ENCODE measurements around the gene PDGFRB. TPM values are rescaled to one million over a fixed set of nuclear protein-coding genes. Genes with fewer than 3 reads are reported as not detected.
A peak's percentile ranks its signal among the peaks of the same experiment; 100 is the strongest.

Gene PDGFRB
- total RNA-seq, 1 donor from 2014 or later, result 39.7 TPM

- intact Hi-C loops (cut with micrococcal nuclease), result no loop called here
- Histone ChIP-seq H3K9me3 (replicated peaks) (no peaks in the 10 kb centered on the region), H3K27me3 (ENCODE audit: low read depth) (peaks cover 4% of the 10 kb centered on the region), H3K36me3 (no peaks in the 10 kb centered on the region), H3K4me1 (no peaks in the 10 kb centered on the region), H3K4me3 (no peak overlapping the region), H3K27ac (replicated peaks) (no peak overlapping the region)
- no peak for DNase-seq
- TF ChIP-seq CTCF (IDR thresholded peaks at IDR 0.05; ENCODE audit: borderline replicate concordance), result no peak
Measured at GRCh38 chr5:150068071-150068470, 87.6 kb downstream of the PDGFRB start.

DNA sequence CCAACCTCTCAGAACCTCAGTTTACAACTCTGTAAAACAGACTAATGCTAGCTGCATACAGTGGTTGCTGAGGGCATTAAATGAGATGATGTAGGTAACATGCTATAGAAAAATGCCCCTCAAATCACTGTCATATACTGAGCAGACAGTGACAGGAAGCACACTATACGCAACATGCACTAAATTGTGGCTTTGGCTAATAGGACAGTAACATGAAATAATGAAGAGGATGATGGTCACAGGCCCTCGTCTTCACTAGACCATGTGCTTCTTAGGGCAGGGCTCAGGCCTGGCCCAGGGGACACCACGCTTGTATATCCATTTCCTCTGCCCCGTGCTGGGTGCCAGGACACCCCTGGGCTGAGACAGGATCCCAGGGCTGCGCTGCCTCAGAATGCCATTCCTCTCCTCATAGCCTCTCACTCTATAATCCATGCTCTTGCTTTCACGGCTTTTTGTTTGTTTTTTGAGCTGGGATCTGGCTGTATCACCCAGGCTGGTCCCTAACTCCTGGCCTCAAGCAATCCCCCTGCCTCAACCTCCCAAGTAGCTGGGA, 88.2 kb downstream of the PDGFRB start:
- H3K9me3 ChIP-seq (replicated peaks), result no peaks in the 10 kb centered on the region
- H3K4me3 ChIP-seq, result no peak overlapping the region
- H3K27ac ChIP-seq (replicated peaks), result no peak overlapping the region
- H3K27me3 ChIP-seq (ENCODE audit: low read depth), result peaks cover 4% of the 10 kb centered on the region
- no peaks in the 10 kb centered on the region for H3K4me1 ChIP-seq
- DNase-seq, result no peak
- no peaks in the 10 kb centered on the region for H3K36me3 ChIP-seq
- no peak for TF ChIP-seq CTCF (IDR thresholded peaks at IDR 0.05; ENCODE audit: borderline replicate concordance)
- intact Hi-C loops (cut with micrococcal nuclease), result no loop called here

DNA sequence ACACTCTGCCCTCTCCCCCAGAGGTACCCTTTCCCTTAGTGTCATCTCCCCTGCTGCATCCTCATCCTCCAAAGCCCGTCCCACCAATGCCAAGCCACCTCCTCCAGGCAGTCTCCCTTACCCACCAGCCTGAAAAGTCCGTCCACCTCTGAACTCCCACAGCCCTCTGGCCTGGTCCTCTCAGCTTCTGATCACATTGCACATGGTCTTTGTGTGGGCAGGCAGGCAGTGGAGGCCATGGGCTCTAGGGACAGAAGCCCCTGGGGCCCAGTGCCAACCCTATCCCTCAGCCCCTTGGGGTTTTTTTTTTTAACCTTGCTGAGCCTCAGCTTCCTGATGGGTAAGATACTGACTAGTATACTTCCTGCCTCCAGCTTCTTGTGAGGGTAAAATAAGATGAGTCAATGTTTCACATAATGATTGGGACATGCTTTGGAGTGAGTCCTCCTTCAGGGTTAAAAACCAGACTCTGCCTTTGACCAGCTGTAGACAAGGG, 88.7 kb downstream of the PDGFRB start:
- TF ChIP-seq CTCF (IDR thresholded peaks at IDR 0.05; ENCODE audit: borderline replicate concordance), result no peak
- H3K4me1 ChIP-seq, result no peaks in the 10 kb centered on the region
- intact Hi-C loops (cut with micrococcal nuclease), result no loop called here
- H3K9me3 ChIP-seq (replicated peaks), result no peaks in the 10 kb centered on the region
- H3K4me3 ChIP-seq, result no peak overlapping the region
- H3K36me3 ChIP-seq, result no peaks in the 10 kb centered on the region
- DNase-seq, result no peak
- H3K27ac ChIP-seq (replicated peaks), result no peak overlapping the region
- peaks cover 4% of the 10 kb centered on the region for H3K27me3 ChIP-seq (ENCODE audit: low read depth)

DNA sequence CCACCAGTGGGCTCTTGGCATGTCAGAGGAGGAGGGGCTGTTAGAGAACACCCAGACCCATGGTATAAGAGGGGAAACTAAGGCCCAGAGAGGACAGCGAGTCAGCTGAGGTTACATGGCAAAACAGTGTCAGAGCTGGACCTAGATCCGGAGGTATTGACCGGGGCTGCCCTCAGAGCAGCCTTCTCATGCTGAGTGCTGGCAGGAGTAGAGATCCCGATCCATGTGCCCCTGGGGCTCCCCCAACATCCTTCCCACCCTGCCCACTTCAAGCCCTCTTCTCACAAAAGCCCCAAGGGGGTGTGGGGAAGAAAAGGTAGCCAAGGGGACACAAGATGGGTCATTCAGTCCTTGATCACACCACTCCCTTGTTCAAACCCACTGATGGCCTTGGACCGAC, 89.2 kb downstream of the PDGFRB start:
- no peak for DNase-seq
- Histone ChIP-seq H3K27me3 (ENCODE audit: low read depth) (peaks cover 4% of the 10 kb centered on the region), H3K36me3 (no peaks in the 10 kb centered on the region), H3K27ac (replicated peaks) (no peak overlapping the region), H3K4me3 (no peak overlapping the region), H3K4me1 (no peaks in the 10 kb centered on the region), H3K9me3 (replicated peaks) (no peaks in the 10 kb centered on the region)
- intact Hi-C loops (cut with micrococcal nuclease), result no loop called here
- TF ChIP-seq CTCF (IDR thresholded peaks at IDR 0.05; ENCODE audit: borderline replicate concordance), result no peak

- no peak for DNase-seq
- no peaks in the 10 kb centered on the region for H3K9me3 ChIP-seq (replicated peaks)
- no peak for TF ChIP-seq CTCF (IDR thresholded peaks at IDR 0.05; ENCODE audit: borderline replicate concordance)
- no peaks in the 10 kb centered on the region for H3K4me1 ChIP-seq
- peak overlapping the region; percentile 54 for H3K27ac ChIP-seq (replicated peaks)
- no peak overlapping the region for H3K4me3 ChIP-seq
- H3K27me3 ChIP-seq (ENCODE audit: low read depth), result peaks cover 4% of the 10 kb centered on the region
- intact Hi-C loops (cut with micrococcal nuclease), result no loop called here
- H3K36me3 ChIP-seq, result no peaks in the 10 kb centered on the region
Measured at GRCh38 chr5:150065886-150066285, 89.8 kb downstream of the PDGFRB start.
